ENCODE results near the gene ZMYM4. TPM values are rescaled to one million over a fixed set of nuclear protein-coding genes. Genes with fewer than 3 reads are reported as not detected.

ZMYM4 gene
- total and polyA plus RNA-seq, 7 donors, result 4.2 to 46.0 (median 36.7) TPM

- intact Hi-C loops (cut with DNase I), result loop anchor here (5.0 kb wide), 1 partner anchor 73 kb away; the partner anchor contains the start of gene SFPQ
- TF ChIP-seq CTCF (IDR thresholded peaks at IDR 0.05) (no peak), POLR2A (IDR thresholded peaks at IDR 0.05) (no peak), EP300 (IDR thresholded peaks at IDR 0.05) (no peak), POLR2AphosphoS5 (IDR thresholded peaks at IDR 0.05) (no peak)
- Histone ChIP-seq H3K36me3 (no peaks in the 10 kb centered on the region), H3K9me3 (no peaks in the 10 kb centered on the region), H3K27ac (peak overlapping the region in 3 of 4 donors; percentile 71 to 79 (median 73)), H3K4me3 (no peak overlapping the region), H3K4me1 (peaks cover 0 to 26% (median 19%) of the 10 kb centered on the region in 4 donors), H3K27me3 (no peaks in the 10 kb centered on the region)
- 9 to 20% methylated on average over 6 of the region's 6 CpGs for whole genome bisulfite sequencing, 2 donors
- DNase-seq, result no peak
These were observed 3.6 kb upstream of the ZMYM4 start for GRCh38 chr1:35264871-35265270.

- intact Hi-C loops (cut with DNase I), result loop anchor here (5.0 kb wide), 1 partner anchor 74 kb away; the partner anchor contains the start of gene SFPQ
- Histone ChIP-seq H3K4me1 (peaks cover 0 to 41% (median 30%) of the 10 kb centered on the region in 4 donors), H3K36me3 (no peaks in the 10 kb centered on the region), H3K27me3 (no peaks in the 10 kb centered on the region), H3K27ac (peak overlapping the region in 1 of 4 donors; percentile 71), H3K9me3 (no peaks in the 10 kb centered on the region), H3K4me3 (no peak overlapping the region)
- WGBS, 2 donors, result 96% methylated on average over 4 of the region's 4 CpGs
- TF ChIP-seq CTCF (IDR thresholded peaks at IDR 0.05) (no peak), POLR2A (IDR thresholded peaks at IDR 0.05) (no peak), POLR2AphosphoS5 (IDR thresholded peaks at IDR 0.05) (no peak), EP300 (IDR thresholded peaks at IDR 0.05) (no peak)
- DNase-seq, result no peak
These were observed 2.2 kb upstream of the ZMYM4 start for GRCh38 chr1:35266306-35266705.

GRCh38 chr1:35269201-35269988 lies 886 bp downstream of the ZMYM4 start:
- intact Hi-C loops (cut with DNase I), result loop anchor here (5.0 kb wide), 1 partner anchor 77 kb away; the partner anchor contains the start of gene SFPQ
- no peaks in the 10 kb centered on the region for H3K9me3 ChIP-seq
- WGBS, 2 donors, result 2 to 3% methylated on average over 24 of the region's 24 CpGs
- peak overlapping the region; percentile 84 to 95 (median 94) for H3K27ac ChIP-seq
- no peaks in the 10 kb centered on the region for H3K36me3 ChIP-seq
- H3K4me3 ChIP-seq, result peak overlapping the region; percentile 89 to 99 (median 97)
- H3K27me3 ChIP-seq, result no peaks in the 10 kb centered on the region
- H3K4me1 ChIP-seq, result peaks cover 0 to 43% (median 33%) of the 10 kb centered on the region in 4 donors
- no peak for DNase-seq
- TF ChIP-seq EP300 (IDR thresholded peaks at IDR 0.05) (no peak), CTCF (IDR thresholded peaks at IDR 0.05) (no peak), POLR2A (IDR thresholded peaks at IDR 0.05) (no peak), POLR2AphosphoS5 (IDR thresholded peaks at IDR 0.05) (no peak)

- no peaks in the 10 kb centered on the region for H3K27me3 ChIP-seq
- intact Hi-C loops (cut with DNase I), result loop anchor here (5.0 kb wide), 1 partner anchor 78 kb away; the partner anchor contains the start of gene SFPQ
- peak overlapping the region in 3 of 4 donors; percentile 97 to 99 (median 97) for H3K4me3 ChIP-seq
These were observed 1.4 kb downstream of the ZMYM4 start for GRCh38 chr1:35269989-35270289.

More at GRCh38 chr1:35269989-35270289, 1.4 kb downstream of the ZMYM4 start:
- peaks cover 0 to 38% (median 28%) of the 10 kb centered on the region in 4 donors for H3K4me1 ChIP-seq
- DNase-seq, result no peak
- no peaks in the 10 kb centered on the region for H3K9me3 ChIP-seq
- no peaks in the 10 kb centered on the region for H3K36me3 ChIP-seq
- H3K27ac ChIP-seq, result peak overlapping the region in 3 of 4 donors; percentile 94 to 95 (median 95)
- WGBS, 2 donors, result 69 to 71% methylated on average over 2 of the region's 2 CpGs
- TF ChIP-seq EP300 (IDR thresholded peaks at IDR 0.05) (no peak), POLR2A (IDR thresholded peaks at IDR 0.05) (no peak), CTCF (IDR thresholded peaks at IDR 0.05) (no peak), POLR2AphosphoS5 (IDR thresholded peaks at IDR 0.05) (no peak)
